Neural cell (in vitro differentiated cells): ENCODE measurements around the gene SPHKAP. TPM values are rescaled to one million over a fixed set of nuclear protein-coding genes. Genes with fewer than 3 reads are reported as not detected.

Experiments
- H2AFZ ChIP-seq: fragments of 200-600, 300-800 bp; sonication (generic), shearing (Covaris generic); 2 replicates; pipeline ENCODE4 v1.6.0; 2014; ENCODE audit warnings: low read depth, mild to moderate bottlenecking, antibody characterized with exemption, low read length, moderate library complexity
- H3F3A ChIP-seq: fragments of 200-600 bp; shearing (Covaris generic); 2 replicates; pipeline ENCODE4 v1.6.1; 2016; ENCODE audit warnings: mild to moderate bottlenecking, moderate library complexity, mixed read lengths, antibody characterized with exemption, low read length; ENCODE audit not compliant: insufficient read depth, poor library complexity, severe bottlenecking
- H3K27ac ChIP-seq: fragments of 200-600, 300-800 bp; sonication (generic), shearing (Covaris generic); 2 replicates; pipeline ENCODE4 v1.5.1; 2014; ENCODE audit warnings: mild to moderate bottlenecking, low read length, moderate library complexity
- H3K27me3 ChIP-seq: fragments of 300-800, 200-600 bp; sonication (generic), shearing (Covaris generic); 2 replicates; pipeline ENCODE4 v1.6.0; 2014; ENCODE audit warnings: mild to moderate bottlenecking, low read depth, low read length, moderate library complexity; ENCODE audit not compliant: insufficient read depth
- H3K36me3 ChIP-seq: fragments of 300-800, 200-600 bp; sonication (generic), shearing (Covaris generic); 2 replicates; pipeline ENCODE4 v1.5.1; 2014; ENCODE audit warnings: mild to moderate bottlenecking, antibody characterized with exemption, low read length, moderate library complexity; ENCODE audit not compliant: insufficient read depth
- H3K4me2 ChIP-seq: fragments of 300-800, 200-600 bp; sonication (generic), shearing (Covaris generic); 2 replicates; pipeline ENCODE4 v1.6.0; 2014; ENCODE audit warnings: mild to moderate bottlenecking, low read length
- H3K4me3 ChIP-seq: fragments of 300-800, 200-600 bp; sonication (generic), shearing (Covaris generic); 2 replicates; pipeline ENCODE4 v1.5.1; 2014; ENCODE audit warnings: mild to moderate bottlenecking, low read length, moderate library complexity
- H3K79me2 ChIP-seq: fragments of 200-600 bp; shearing (Covaris generic); replicated peaks from 2 replicates; pipeline ENCODE4 v1.6.0; 2014; ENCODE audit warnings: mild to moderate bottlenecking, low read length, moderate library complexity; ENCODE audit not compliant: insufficient read depth
- H3K9ac ChIP-seq: fragments of 300-800, 200-600 bp; sonication (generic), shearing (Covaris generic); 2 replicates; pipeline ENCODE4 v1.6.1; 2016; ENCODE audit warnings: mild to moderate bottlenecking, low read length, mixed read lengths
- H3K9me2 ChIP-seq: fragments of 200-600 bp; shearing (Covaris generic); 2 replicates; pipeline ENCODE4 v1.6.1; 2016; ENCODE audit warnings: mild to moderate bottlenecking, low read length, mixed read lengths; ENCODE audit not compliant: insufficient read depth
- H3K9me3 ChIP-seq: fragments of 200-600, 300-800 bp; sonication (generic), shearing (Covaris generic); 2 replicates; pipeline ENCODE4 v1.6.1; 2016; ENCODE audit warnings: mild to moderate bottlenecking, mixed run types, low read length, moderate library complexity, mixed read lengths
- H4K20me1 ChIP-seq: fragments of 200-600 bp; shearing (Covaris generic); 2 replicates; pipeline ENCODE4 v1.6.1; 2016; ENCODE audit warnings: mild to moderate bottlenecking, mixed run types; ENCODE audit not compliant: insufficient read depth
- EP300 ChIP-seq: fragments of 450-650 bp; conservative IDR thresholded peaks from 2 replicates; pipeline ENCODE4 v1.6.1; 2014; ENCODE audit warnings: antibody characterized with exemption, mild to moderate bottlenecking, moderate library complexity; ENCODE audit not compliant: poor library complexity, severe bottlenecking
- EZH2 ChIP-seq: fragments of 200-600, 300-800 bp; shearing (Covaris generic), sonication (generic); IDR thresholded peaks from 2 replicates; pipeline ENCODE4 v1.6.1; 2014; ENCODE audit warnings: antibody characterized with exemption, low read length, borderline replicate concordance, mild to moderate bottlenecking; ENCODE audit not compliant: insufficient read depth, poor library complexity, severe bottlenecking
- MXI1 ChIP-seq: fragments of 450-650 bp; conservative IDR thresholded peaks from 2 replicates; pipeline ENCODE4 v1.6.1; 2014; ENCODE audit warnings: antibody characterized with exemption, mild to moderate bottlenecking; ENCODE audit not compliant: poor library complexity, severe bottlenecking
- POLR2AphosphoS5 ChIP-seq: IDR thresholded peaks from 2 replicates; pipeline ENCODE4 v1.6.1; 2012
- RAD21 ChIP-seq: fragments of 450-650 bp; conservative IDR thresholded peaks from 2 replicates; pipeline ENCODE4 v1.6.1; 2014; ENCODE audit warnings: antibody characterized with exemption, mild to moderate bottlenecking, moderate library complexity
- REST ChIP-seq: IDR thresholded peaks from 2 replicates; pipeline ENCODE4 v1.6.1; 2012; ENCODE audit warnings: borderline replicate concordance
- SMC3 ChIP-seq: fragments of 450-650 bp; conservative IDR thresholded peaks from 2 replicates; pipeline ENCODE4 v1.6.1; 2014; ENCODE audit warnings: antibody characterized with exemption, mild to moderate bottlenecking, moderate library complexity; ENCODE audit not compliant: poor library complexity
- TAF1 ChIP-seq: IDR thresholded peaks from 2 replicates; pipeline ENCODE4 v1.6.1; 2012; ENCODE audit warnings: low read depth
- polyA plus RNA-seq: library from polyadenylated mRNA; depleted of rRNA; stranded (reverse); fragments of >200 nt; gene quantifications from 2 replicates; pipeline ENCODE4 v1.2.3, GENCODE V29; 2014
- TF ChIP-seq, protein P1 (sequence below): fragments of 450-650 bp; IDR thresholded peaks from 2 replicates; pipeline ENCODE4 v1.5.1; 2014; ENCODE audit warnings: antibody characterized with exemption, mild to moderate bottlenecking, moderate library complexity; ENCODE audit not compliant: poor library complexity, severe bottlenecking

The SPHKAP gene
- polyA plus RNA-seq, 1 donor from 2014 or later, result 1.7 TPM

- H3K27me3 ChIP-seq, result no peaks in the 10 kb centered on the region
- no peak overlapping the region for H3K4me2 ChIP-seq
- H3K9me2 ChIP-seq, result no peaks in the 10 kb centered on the region
- no peak overlapping the region for H3K9ac ChIP-seq
- H4K20me1 ChIP-seq, result no peaks in the 10 kb centered on the region
- H3F3A ChIP-seq, result no peaks in the 10 kb centered on the region
- no peaks in the 10 kb centered on the region for H3K9me3 ChIP-seq
- no peak overlapping the region for H3K4me3 ChIP-seq
- no peak overlapping the region for H3K27ac ChIP-seq
- TF ChIP-seq EP300, result no peak
- no peak for TF ChIP-seq TAF1
- no peak for TF ChIP-seq REST
- no peaks in the 10 kb centered on the region for H3K79me2 ChIP-seq
- H2AFZ ChIP-seq, result no peak overlapping the region
- H3K36me3 ChIP-seq, result no peaks in the 10 kb centered on the region
Measured at GRCh38 chr2:228092056-228092455, 89.4 kb downstream of the SPHKAP start.

DNA sequence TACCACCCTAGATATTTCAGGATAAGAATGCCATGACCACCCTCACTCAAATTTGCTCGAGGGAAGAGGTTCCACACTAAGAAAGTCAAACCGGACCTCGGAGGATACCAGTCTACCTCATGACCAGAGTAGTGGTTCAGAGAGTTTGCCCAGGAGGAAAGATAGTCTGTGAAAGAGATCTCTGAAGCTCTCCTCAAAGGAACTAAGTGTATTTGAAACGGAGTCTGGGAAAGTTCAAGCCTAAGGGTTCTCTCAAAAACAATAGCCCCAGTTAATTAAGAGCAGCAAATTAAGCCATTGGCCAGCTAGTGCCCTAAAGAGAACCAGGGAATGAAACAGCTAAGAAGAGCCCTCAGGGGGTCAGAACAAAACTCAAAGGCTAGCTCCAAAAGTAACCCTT, 94.9 kb downstream of the SPHKAP start:
- Histone ChIP-seq H3K4me3 (no peak overlapping the region), H4K20me1 (no peaks in the 10 kb centered on the region), H2AFZ (no peak overlapping the region), H3K36me3 (no peaks in the 10 kb centered on the region), H3K4me2 (no peak overlapping the region), H3K9me2 (no peaks in the 10 kb centered on the region), H3K27me3 (no peaks in the 10 kb centered on the region), H3K9me3 (no peaks in the 10 kb centered on the region), H3K79me2 (no peaks in the 10 kb centered on the region), H3F3A (peaks cover 3% of the 10 kb centered on the region), H3K9ac (no peak overlapping the region), H3K27ac (no peak overlapping the region)
- TF ChIP-seq MXI1 (no peak), EZH2 (no peak), SMC3 (no peak), RAD21 (no peak), POLR2AphosphoS5 (no peak), TAF1 (no peak), REST (no peak), EP300 (no peak)
- TF ChIP-seq, protein P1, sequence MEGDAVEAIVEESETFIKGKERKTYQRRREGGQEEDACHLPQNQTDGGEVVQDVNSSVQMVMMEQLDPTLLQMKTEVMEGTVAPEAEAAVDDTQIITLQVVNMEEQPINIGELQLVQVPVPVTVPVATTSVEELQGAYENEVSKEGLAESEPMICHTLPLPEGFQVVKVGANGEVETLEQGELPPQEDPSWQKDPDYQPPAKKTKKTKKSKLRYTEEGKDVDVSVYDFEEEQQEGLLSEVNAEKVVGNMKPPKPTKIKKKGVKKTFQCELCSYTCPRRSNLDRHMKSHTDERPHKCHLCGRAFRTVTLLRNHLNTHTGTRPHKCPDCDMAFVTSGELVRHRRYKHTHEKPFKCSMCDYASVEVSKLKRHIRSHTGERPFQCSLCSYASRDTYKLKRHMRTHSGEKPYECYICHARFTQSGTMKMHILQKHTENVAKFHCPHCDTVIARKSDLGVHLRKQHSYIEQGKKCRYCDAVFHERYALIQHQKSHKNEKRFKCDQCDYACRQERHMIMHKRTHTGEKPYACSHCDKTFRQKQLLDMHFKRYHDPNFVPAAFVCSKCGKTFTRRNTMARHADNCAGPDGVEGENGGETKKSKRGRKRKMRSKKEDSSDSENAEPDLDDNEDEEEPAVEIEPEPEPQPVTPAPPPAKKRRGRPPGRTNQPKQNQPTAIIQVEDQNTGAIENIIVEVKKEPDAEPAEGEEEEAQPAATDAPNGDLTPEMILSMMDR, result no peak
